Upper lobe of left lung (tissue), 4 donors: ENCODE measurements around the gene LYPD5.

Experiments
- EP300 ChIP-seq, 4 donors: sonication (generic); formaldehyde crosslinking; IDR thresholded peaks; one replicate each; pipeline ENCODE4 v1.5.1; 2017; ENCODE audit warnings: antibody characterized with exemption in 4 of 4, control low read depth in 2 of 4
- POLR2A ChIP-seq, 4 donors: fragments of 450-650 bp; IDR thresholded peaks; one replicate each; pipeline ENCODE4 v1.5.1; 2016 to 2017; ENCODE audit warnings: antibody characterized with exemption in 4 of 4, mild to moderate bottlenecking in 2 of 4
- TF ChIP-seq, protein P1 (sequence below), 6 experiments: fragments of 450-650 bp in 4 of 6; fragments of 200-600 bp in 2 of 6; sonication (generic) in 2 of 6; IDR thresholded peaks; one replicate each; pipeline ENCODE4 v1.5.1; 2016 to 2019; ENCODE audit warnings: antibody characterized with exemption in 6 of 6

DNA sequence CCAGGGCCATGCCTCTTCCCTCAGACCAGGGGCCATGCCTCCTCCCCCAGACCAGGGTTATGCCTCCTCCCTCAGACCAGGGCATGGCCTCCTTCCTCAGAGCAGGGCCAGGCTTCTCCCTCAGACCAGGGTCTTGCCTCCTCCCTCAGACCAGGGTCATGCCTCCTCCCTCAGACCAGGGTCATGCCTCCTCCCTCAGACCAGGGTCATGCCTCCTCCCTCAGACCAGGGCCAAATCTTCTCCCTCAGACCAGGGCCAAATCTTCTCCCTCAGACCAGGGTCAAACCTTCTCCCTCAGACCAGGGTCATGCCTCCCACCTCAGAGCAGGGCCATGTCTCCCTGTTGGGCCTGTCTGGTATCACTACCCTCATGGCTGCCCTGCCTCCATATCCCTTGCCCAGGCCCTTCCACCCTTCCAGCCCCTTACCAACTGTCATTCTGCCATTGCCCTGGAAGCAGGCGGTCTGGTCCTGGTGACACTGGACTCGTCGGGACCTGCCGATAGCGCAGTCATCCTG, 4.2 kb downstream of the LYPD5 start:
- TF ChIP-seq, protein P1, sequence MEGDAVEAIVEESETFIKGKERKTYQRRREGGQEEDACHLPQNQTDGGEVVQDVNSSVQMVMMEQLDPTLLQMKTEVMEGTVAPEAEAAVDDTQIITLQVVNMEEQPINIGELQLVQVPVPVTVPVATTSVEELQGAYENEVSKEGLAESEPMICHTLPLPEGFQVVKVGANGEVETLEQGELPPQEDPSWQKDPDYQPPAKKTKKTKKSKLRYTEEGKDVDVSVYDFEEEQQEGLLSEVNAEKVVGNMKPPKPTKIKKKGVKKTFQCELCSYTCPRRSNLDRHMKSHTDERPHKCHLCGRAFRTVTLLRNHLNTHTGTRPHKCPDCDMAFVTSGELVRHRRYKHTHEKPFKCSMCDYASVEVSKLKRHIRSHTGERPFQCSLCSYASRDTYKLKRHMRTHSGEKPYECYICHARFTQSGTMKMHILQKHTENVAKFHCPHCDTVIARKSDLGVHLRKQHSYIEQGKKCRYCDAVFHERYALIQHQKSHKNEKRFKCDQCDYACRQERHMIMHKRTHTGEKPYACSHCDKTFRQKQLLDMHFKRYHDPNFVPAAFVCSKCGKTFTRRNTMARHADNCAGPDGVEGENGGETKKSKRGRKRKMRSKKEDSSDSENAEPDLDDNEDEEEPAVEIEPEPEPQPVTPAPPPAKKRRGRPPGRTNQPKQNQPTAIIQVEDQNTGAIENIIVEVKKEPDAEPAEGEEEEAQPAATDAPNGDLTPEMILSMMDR (IDR thresholded peaks at IDR 0.05) = no peak
- TF ChIP-seq EP300 (IDR thresholded peaks at IDR 0.05) (no peak), POLR2A (IDR thresholded peaks at IDR 0.05) (no peak)
